Panc1 (cell line): ENCODE results near the gene CABP4. TPM values are rescaled to one million over a fixed set of nuclear protein-coding genes. Genes with fewer than 3 reads are reported as not detected.
"Not testable (repeated sequence)": the region's sequence is repeated elsewhere in the genome, so short reads cannot be mapped to it uniquely, and the experiment has no call there.

Experiments
- ATAC-seq: fragments of 200-7000 bp; cut with Tn5 transposase; 2 replicates; pipeline ENCODE4 v1.9.1; 2020; ENCODE audit warnings: mild to moderate bottlenecking, moderate library complexity
- BruUV-seq: library from RNA; stranded (reverse); fragments of 400-500 nt; replicated peaks from 2 replicates; lab custom pipeline; 2021; lab: Mats Ljungman, UMichigan
- CTCF ChIA-PET: fragments of 300-600 bp; sonication (Branson Sonifier 250); formaldehyde crosslinking; loops from one replicate; lab custom pipeline; 2022; ENCODE audit warnings: antibody characterized with exemption; lab: Charles Lee
- POLR2A ChIA-PET: fragments of 300-600 bp; sonication (Branson Sonifier 250); formaldehyde crosslinking; loops from one replicate; lab custom pipeline; 2022; ENCODE audit warnings: antibody characterized with exemption; lab: Charles Lee
- DNase-seq: peaks from one replicate; pipeline ENCODE4 v3.0.0-alpha.2; 2010; ENCODE audit warnings: low read depth, low spot score
- H3K27ac ChIP-seq: 2 replicates; pipeline ENCODE4 v1.5.1; 2011; ENCODE audit warnings: mild to moderate bottlenecking, low read length, inconsistent platforms
- H3K27me3 ChIP-seq: fragments of 200-500 bp; sonication (Bioruptor generic); 2 replicates; pipeline ENCODE4 v1.6.0; 2014; ENCODE audit warnings: low read length, inconsistent platforms; ENCODE audit not compliant: control insufficient read depth, insufficient read depth
- H3K36me3 ChIP-seq: fragments of 200-500 bp; sonication (Bioruptor generic); 2 replicates; pipeline ENCODE4 v1.5.1; 2014; ENCODE audit warnings: inconsistent platforms, mild to moderate bottlenecking, low read length, moderate library complexity; ENCODE audit not compliant: control insufficient read depth, insufficient read depth
- H3K4me1 ChIP-seq: 2 replicates; pipeline ENCODE4 v1.5.1; 2011; ENCODE audit warnings: inconsistent platforms, mild to moderate bottlenecking, low read length, moderate library complexity; ENCODE audit not compliant: control insufficient read depth, insufficient read depth
- H3K4me3 ChIP-seq, 2 experiments: 2 replicates each; pipeline ENCODE4 v1.5.1; 2011 to 2012; ENCODE audit warnings: low read depth in 2 of 2, low read length in 2 of 2, mild to moderate bottlenecking in 2 of 2, inconsistent platforms in 1 of 2, moderate library complexity in 1 of 2
- H3K9me3 ChIP-seq: fragments of 200-500 bp; sonication (Bioruptor generic); 2 replicates; pipeline ENCODE4 v1.5.1; 2014; ENCODE audit warnings: low read depth, mild to moderate bottlenecking, inconsistent platforms, low read length, moderate library complexity; ENCODE audit not compliant: control insufficient read depth, insufficient read depth
- POLR2AphosphoS5 ChIP-seq: IDR thresholded peaks from 2 replicates; pipeline ENCODE4 v1.6.1; 2012; ENCODE audit warnings: mild to moderate bottlenecking, low read depth, low read length, moderate library complexity
- SIN3A ChIP-seq: IDR thresholded peaks from 2 replicates; pipeline ENCODE4 v1.6.1; 2012; ENCODE audit warnings: low read depth, mild to moderate bottlenecking, low read length, moderate library complexity, borderline replicate concordance; ENCODE audit not compliant: insufficient read depth
- TCF7L2 ChIP-seq: IDR thresholded peaks from 2 replicates; pipeline ENCODE4 v1.6.1; 2011; ENCODE audit warnings: mild to moderate bottlenecking, low read depth, low read length, inconsistent platforms
- in situ Hi-C: cut with HindIII; loops from 2 replicates; pipeline ENCODE4 v1.10.0; 2016; ENCODE audit warnings: low sequenced_read_pairs, low pct_unique_long_range_greater_than_20kb
- intact Hi-C: fragments of 100-400 bp; cut with micrococcal nuclease; formaldehyde crosslinking; loops from one replicate; pipeline ENCODE4 v1.10.0; 2022; ENCODE audit not compliant: unreplicated experiment
- total RNA-seq: library from RNA; stranded (reverse); gene quantifications from one replicate; pipeline ENCODE4 v1.2.1, GENCODE V29; 2021; ENCODE audit not compliant: unreplicated experiment
- TF ChIP-seq, protein P1 (sequence below): fragments of 450-650 bp; IDR thresholded peaks from 2 replicates; pipeline ENCODE4 v1.5.1; 2017; ENCODE audit warnings: mild to moderate bottlenecking
- TF ChIP-seq, protein P2 (sequence below), 2 experiments: IDR thresholded peaks; 2 replicates each; pipeline ENCODE4 v1.6.1; 2011 to 2012; ENCODE audit warnings: low read depth in 2 of 2, control low read depth in 1 of 2, low read length in 1 of 2, mild to moderate bottlenecking in 1 of 2, moderate library complexity in 1 of 2; ENCODE audit not compliant: insufficient read depth in 1 of 2

CABP4 gene
- total RNA-seq, 1 experiment from 2014 or later: not detected

DNA sequence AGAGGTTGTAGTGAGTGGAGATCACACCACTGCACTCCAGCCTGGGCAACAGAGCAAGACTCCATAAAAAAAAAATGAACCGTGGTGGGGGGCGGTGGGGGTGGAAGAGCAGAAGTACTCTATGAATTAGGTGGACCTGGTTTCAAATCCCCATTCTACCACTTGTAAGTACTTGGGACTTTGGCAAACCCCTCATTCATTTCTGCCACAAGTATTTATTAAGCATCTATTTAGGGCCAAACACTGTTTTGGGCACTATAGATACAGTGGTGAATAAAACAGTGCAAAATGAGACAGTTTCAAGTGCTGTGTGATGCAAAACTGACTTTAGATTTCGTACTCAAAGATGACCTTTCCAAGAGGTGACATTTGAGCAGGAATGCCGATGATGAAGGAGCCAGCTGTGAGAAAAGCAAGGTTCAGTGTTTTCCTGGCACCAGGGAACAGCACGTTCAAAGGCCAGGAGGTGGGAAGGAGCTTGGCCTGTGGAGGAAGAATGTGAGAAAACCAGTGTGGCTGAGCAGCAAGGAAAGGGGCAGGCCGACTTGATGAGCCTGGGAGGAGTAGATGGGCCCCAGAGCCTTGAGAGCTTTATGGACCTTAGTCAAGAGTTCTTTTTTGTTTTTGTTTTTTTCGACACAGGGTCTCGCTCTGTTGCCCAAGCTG lies 15.3 kb downstream of the CABP4 start:
- POLR2A ChIA-PET: interaction anchor here (0.6 kb wide), 1 partner anchor 89 kb away, joined by 8 read pairs; no protein-coding TSS in a partner anchor
- DNase-seq (no peak), ATAC-seq (no peak)
- no TSS peak for BruUV-seq
- Histone ChIP-seq H3K9me3 (no peaks in the 10 kb centered on the region), H3K4me3 (no peak overlapping the region), H3K4me1 (peaks cover 26% of the 10 kb centered on the region), H3K27ac (no peak overlapping the region), H3K27me3 (no peaks in the 10 kb centered on the region), H3K36me3 (no peaks in the 10 kb centered on the region; the same call in 1 of the 2 replicates)
- intact Hi-C loops: no loop called here
- in situ Hi-C loops: no loop called here
- TF ChIP-seq SIN3A (no peak), POLR2AphosphoS5 (no peak), TCF7L2 (no peak)
- TF ChIP-seq, protein P1, sequence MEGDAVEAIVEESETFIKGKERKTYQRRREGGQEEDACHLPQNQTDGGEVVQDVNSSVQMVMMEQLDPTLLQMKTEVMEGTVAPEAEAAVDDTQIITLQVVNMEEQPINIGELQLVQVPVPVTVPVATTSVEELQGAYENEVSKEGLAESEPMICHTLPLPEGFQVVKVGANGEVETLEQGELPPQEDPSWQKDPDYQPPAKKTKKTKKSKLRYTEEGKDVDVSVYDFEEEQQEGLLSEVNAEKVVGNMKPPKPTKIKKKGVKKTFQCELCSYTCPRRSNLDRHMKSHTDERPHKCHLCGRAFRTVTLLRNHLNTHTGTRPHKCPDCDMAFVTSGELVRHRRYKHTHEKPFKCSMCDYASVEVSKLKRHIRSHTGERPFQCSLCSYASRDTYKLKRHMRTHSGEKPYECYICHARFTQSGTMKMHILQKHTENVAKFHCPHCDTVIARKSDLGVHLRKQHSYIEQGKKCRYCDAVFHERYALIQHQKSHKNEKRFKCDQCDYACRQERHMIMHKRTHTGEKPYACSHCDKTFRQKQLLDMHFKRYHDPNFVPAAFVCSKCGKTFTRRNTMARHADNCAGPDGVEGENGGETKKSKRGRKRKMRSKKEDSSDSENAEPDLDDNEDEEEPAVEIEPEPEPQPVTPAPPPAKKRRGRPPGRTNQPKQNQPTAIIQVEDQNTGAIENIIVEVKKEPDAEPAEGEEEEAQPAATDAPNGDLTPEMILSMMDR: no peak
- TF ChIP-seq, protein P2, sequence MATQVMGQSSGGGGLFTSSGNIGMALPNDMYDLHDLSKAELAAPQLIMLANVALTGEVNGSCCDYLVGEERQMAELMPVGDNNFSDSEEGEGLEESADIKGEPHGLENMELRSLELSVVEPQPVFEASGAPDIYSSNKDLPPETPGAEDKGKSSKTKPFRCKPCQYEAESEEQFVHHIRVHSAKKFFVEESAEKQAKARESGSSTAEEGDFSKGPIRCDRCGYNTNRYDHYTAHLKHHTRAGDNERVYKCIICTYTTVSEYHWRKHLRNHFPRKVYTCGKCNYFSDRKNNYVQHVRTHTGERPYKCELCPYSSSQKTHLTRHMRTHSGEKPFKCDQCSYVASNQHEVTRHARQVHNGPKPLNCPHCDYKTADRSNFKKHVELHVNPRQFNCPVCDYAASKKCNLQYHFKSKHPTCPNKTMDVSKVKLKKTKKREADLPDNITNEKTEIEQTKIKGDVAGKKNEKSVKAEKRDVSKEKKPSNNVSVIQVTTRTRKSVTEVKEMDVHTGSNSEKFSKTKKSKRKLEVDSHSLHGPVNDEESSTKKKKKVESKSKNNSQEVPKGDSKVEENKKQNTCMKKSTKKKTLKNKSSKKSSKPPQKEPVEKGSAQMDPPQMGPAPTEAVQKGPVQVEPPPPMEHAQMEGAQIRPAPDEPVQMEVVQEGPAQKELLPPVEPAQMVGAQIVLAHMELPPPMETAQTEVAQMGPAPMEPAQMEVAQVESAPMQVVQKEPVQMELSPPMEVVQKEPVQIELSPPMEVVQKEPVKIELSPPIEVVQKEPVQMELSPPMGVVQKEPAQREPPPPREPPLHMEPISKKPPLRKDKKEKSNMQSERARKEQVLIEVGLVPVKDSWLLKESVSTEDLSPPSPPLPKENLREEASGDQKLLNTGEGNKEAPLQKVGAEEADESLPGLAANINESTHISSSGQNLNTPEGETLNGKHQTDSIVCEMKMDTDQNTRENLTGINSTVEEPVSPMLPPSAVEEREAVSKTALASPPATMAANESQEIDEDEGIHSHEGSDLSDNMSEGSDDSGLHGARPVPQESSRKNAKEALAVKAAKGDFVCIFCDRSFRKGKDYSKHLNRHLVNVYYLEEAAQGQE (IDR thresholded peaks at IDR 0.05; ENCODE audit: insufficient read depth in 1 of 2, low read depth in 2 of 2, low read length in 1 of 2): no peak
- CTCF ChIA-PET: interaction anchor here (0.7 to 1.2 kb wide), 3 partner anchors 19 to 119 kb away, joined by 3 to 9 read pairs (median 3); partner anchors contain the start of gene PPP1CA

DNA sequence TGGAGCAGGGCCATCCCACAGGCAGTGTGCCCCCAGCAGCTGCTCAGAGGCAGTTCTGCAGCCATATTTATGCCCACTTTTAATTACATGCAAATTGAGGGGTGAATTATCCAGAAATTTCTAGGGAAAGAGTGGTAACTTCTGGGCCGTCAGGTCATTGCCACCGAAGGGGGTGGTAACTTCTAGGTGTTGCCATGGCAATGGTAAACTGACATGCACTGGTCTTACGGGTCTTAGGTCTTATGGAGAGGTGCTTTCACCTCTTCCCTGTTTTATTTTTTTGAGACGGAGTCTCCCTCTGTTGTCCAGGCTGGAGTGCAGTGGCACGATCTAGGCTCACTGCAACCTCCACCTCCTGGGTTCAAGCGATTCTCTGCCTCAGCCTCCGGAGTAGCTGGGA lies 17.7 kb downstream of the CABP4 start:
- ATAC-seq: no peak
- Histone ChIP-seq H3K27me3 (no peaks in the 10 kb centered on the region), H3K9me3 (no peaks in the 10 kb centered on the region), H3K4me1 (peaks cover 10% of the 10 kb centered on the region), H3K36me3 (no peaks in the 10 kb centered on the region; the same call in 1 of the 2 replicates), H3K4me3 (no peak overlapping the region), H3K27ac (no peak overlapping the region)
- no peak for DNase-seq
- intact Hi-C loops (no loop called here), in situ Hi-C loops (no loop called here)
- no peak for TF ChIP-seq POLR2AphosphoS5
- TF ChIP-seq, protein P2 (IDR thresholded peaks at IDR 0.05; ENCODE audit: insufficient read depth in 1 of 2, low read depth in 2 of 2, low read length in 1 of 2): no peak
- TF ChIP-seq SIN3A: no peak
- TF ChIP-seq TCF7L2: no peak
- TF ChIP-seq, protein P1: no peak
- CTCF ChIA-PET: no interaction called here
- POLR2A ChIA-PET: no interaction called here
- no TSS peak for BruUV-seq

DNA sequence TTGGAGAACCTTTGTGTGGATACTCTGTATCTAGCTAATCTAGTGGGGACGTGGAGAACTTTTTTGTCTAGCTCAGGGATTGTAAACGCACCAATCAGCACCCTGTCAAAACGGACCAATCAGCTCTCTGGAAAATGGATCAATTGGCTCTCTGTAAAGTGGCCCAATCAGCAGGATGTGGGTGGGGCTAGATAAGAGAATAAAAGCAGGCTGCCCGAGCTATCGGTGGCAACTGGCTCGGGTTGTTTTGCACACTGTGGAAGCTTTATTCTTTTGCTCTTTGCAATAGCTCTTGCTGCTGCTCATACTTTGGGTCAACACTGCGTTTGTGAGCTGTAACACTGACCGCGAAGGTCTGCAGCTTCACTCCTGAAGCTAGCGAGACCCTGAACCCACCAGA lies 21.5 kb downstream of the CABP4 start:
- POLR2A ChIA-PET, H3K4me3 ChIP-seq, H3K27me3 ChIP-seq, H3K9me3 ChIP-seq, H3K4me1 ChIP-seq, in situ Hi-C loops, ATAC-seq, CTCF ChIA-PET, DNase-seq, BruUV-seq, intact Hi-C loops, H3K27ac ChIP-seq, H3K36me3 ChIP-seq: not testable (repeated sequence)
